ENCODE measurements around the gene RAI1. TPM values are rescaled to one million over a fixed set of nuclear protein-coding genes. Genes with fewer than 3 reads are reported as not detected.

RAI1 gene
- total RNA-seq, 1 experiment from 2014 or later: 86.3 TPM

DNA sequence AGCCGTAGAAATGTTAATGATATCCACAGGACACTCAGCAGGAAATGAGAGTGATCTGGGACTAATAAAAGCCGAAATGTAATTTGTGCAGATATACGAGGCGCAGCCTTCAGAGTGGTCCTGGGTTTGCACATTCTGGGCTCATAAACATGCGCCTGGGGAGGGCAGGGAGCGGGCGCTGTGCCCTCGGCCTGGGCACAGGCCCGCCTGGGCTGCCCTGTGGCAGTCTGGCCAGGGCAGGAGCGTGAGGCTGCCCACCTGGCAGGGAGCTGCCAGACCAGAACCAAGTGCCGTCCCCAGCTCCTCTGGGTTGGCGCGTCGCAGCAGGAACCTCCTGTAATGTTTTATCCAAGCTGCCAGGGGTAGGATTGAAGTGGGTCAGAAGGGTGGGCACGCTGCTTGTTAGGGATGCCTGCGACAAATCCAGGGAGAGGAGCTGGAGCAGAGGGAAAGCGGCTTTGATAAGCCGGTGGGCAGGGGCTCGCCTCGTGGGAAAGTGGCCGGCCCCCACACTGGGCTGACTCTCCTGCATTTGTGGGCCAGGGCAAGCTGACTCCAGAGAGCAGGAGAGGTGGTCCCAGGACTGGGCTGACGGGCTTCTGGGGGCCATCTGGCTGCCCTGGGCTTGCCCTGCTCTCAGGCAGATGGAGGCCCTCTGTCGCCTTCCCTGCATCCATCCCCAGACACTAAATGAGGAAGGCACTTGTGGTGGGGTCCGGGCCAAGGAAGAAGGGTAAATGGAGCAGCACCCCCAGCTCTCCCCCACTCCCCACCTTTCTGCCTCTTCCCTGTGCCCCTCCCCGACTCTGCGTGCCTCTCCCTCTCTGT lies 109.6 kb downstream of the RAI1 start:
- Histone ChIP-seq H3K9me2 (ENCODE audit: insufficient read depth) (no peaks in the 10 kb centered on the region), H3K36me3 (ENCODE audit: low read depth) (no peaks in the 10 kb centered on the region), H3K9me3 (ENCODE audit: insufficient read depth, low read depth) (no peaks in the 10 kb centered on the region), H3K4me1 (replicated peaks; ENCODE audit: insufficient read depth) (peaks cover 7% of the 10 kb centered on the region), H4K20me1 (ENCODE audit: insufficient read depth) (peaks cover 93% of the 10 kb centered on the region), H3K27ac (no peak overlapping the region), H2AFZ (no peak overlapping the region), H3K4me3 (no peak overlapping the region), H3K27me3 (ENCODE audit: insufficient read depth, low read depth) (no peaks in the 10 kb centered on the region), H3K79me2 (ENCODE audit: low read depth) (peaks cover 15% of the 10 kb centered on the region; the same call in 1 of the 2 replicates), H3K4me2 (no peak overlapping the region), H3F3A (ENCODE audit: insufficient read depth, low read depth) (no peaks in the 10 kb centered on the region; the same call in 1 of the 2 replicates)
- intact Hi-C loops (cut with micrococcal nuclease; ENCODE audit: unreplicated experiment): no loop called here
- POLR2A ChIA-PET (ENCODE audit: unreplicated experiment): no interaction called here
- DNase-seq: no peak
- CTCF ChIA-PET: no interaction called here
- TF ChIP-seq, protein P1, sequence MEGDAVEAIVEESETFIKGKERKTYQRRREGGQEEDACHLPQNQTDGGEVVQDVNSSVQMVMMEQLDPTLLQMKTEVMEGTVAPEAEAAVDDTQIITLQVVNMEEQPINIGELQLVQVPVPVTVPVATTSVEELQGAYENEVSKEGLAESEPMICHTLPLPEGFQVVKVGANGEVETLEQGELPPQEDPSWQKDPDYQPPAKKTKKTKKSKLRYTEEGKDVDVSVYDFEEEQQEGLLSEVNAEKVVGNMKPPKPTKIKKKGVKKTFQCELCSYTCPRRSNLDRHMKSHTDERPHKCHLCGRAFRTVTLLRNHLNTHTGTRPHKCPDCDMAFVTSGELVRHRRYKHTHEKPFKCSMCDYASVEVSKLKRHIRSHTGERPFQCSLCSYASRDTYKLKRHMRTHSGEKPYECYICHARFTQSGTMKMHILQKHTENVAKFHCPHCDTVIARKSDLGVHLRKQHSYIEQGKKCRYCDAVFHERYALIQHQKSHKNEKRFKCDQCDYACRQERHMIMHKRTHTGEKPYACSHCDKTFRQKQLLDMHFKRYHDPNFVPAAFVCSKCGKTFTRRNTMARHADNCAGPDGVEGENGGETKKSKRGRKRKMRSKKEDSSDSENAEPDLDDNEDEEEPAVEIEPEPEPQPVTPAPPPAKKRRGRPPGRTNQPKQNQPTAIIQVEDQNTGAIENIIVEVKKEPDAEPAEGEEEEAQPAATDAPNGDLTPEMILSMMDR (conservative IDR thresholded peaks at IDR 0.05): no peak
- no peak for TF ChIP-seq EZH2 (IDR thresholded peaks at IDR 0.05; ENCODE audit: low read depth)
- BruUV-seq (replicated peaks): no TSS peak

DNA sequence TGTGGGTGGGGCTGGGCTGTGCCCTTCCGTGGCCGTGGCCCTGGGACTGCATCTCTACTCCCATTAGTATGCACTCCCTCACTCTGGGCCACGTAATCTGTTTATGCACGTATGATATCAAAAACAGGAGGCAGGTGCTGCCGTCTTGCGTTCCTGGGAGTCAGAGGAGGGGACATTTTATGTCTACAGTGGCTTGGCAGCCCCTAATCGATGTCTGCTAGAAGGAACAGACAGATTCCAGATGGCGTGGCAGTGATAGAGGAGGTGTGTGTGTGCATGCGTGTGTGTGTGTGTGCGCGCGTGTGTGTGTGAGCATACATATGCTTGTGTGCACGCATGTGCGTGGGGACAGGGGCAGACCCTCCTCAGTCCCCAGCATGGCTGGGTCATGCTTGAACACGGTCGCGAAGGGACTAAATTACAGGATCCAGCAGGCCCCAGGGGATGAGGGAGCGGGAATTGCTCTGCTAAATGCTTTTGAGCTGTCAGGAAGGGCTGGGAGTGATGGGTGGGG lies 110.8 kb downstream of the RAI1 start:
- H4K20me1 ChIP-seq (ENCODE audit: insufficient read depth): peaks cover 92% of the 10 kb centered on the region
- DNase-seq: no peak
- no peak overlapping the region for H2AFZ ChIP-seq
- no peaks in the 10 kb centered on the region for H3K9me2 ChIP-seq (ENCODE audit: insufficient read depth)
- peaks cover 5% of the 10 kb centered on the region; the same call in 1 of the 2 replicates for H3K79me2 ChIP-seq (ENCODE audit: low read depth)
- H3K4me3 ChIP-seq: no peak overlapping the region
- no peak overlapping the region for H3K4me2 ChIP-seq
- BruUV-seq (replicated peaks): no TSS peak
- no peaks in the 10 kb centered on the region for H3K9me3 ChIP-seq (ENCODE audit: insufficient read depth, low read depth)
- H3K27ac ChIP-seq: no peak overlapping the region
- H3K4me1 ChIP-seq (replicated peaks; ENCODE audit: insufficient read depth): no peaks in the 10 kb centered on the region
- POLR2A ChIA-PET (ENCODE audit: unreplicated experiment): no interaction called here
- H3F3A ChIP-seq (ENCODE audit: insufficient read depth, low read depth): no peaks in the 10 kb centered on the region; the same call in 1 of the 2 replicates
- H3K27me3 ChIP-seq (ENCODE audit: insufficient read depth, low read depth): no peaks in the 10 kb centered on the region
- intact Hi-C loops (cut with micrococcal nuclease; ENCODE audit: unreplicated experiment): no loop called here
- 0 out of 2 replicates have a peak, but pooled peaks cover 4% of the 10 kb centered on the region for H3K36me3 ChIP-seq (ENCODE audit: low read depth)
- CTCF ChIA-PET: no interaction called here
- TF ChIP-seq, protein P1 (conservative IDR thresholded peaks at IDR 0.05): no peak
- no peak for TF ChIP-seq EZH2 (IDR thresholded peaks at IDR 0.05; ENCODE audit: low read depth)

DNA sequence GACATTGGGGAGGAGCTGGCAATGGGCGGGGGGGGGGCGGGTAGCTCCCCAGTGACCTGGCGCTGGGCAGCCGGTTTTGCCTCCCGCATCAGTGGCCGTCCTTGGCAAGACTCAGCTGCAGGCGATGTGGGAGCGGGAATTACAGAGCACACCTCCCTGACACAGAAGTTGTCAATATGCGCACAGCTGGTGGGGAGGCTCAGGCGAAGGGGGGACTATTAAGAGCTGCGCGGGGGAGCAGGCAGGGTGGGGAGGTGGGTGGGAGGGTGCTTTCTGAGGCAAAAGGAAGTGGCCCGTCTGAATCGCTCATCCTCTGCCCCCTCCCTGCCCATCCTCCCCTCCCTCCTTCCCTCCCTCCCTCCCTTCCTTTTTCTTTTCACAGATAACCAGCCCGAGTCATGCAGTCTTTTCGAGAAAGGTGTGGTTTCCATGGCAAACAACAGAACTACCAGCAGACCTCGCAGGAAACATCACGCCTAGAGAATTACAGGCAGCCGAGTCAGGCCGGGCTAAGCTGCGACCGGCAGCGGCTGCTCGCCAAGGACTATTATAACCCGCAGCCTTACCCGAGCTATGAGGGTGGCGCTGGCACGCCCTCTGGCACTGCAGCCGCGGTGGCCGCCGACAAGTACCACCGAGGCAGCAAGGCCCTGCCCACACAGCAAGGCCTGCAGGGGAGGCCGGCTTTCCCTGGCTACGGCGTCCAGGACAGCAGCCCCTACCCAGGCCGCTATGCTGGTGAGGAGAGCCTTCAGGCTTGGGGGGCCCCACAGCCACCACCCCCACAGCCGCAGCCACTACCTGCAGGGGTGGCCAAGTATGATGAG lies 111.5 kb downstream of the RAI1 start:
- Histone ChIP-seq H3K4me2 (no peak overlapping the region), H4K20me1 (ENCODE audit: insufficient read depth) (peaks cover 92% of the 10 kb centered on the region), H3K27ac (no peak overlapping the region), H3K36me3 (ENCODE audit: low read depth) (0 out of 2 replicates have a peak, but pooled peaks cover 4% of the 10 kb centered on the region), H3F3A (ENCODE audit: insufficient read depth, low read depth) (no peaks in the 10 kb centered on the region), H3K27me3 (ENCODE audit: insufficient read depth, low read depth) (no peaks in the 10 kb centered on the region), H2AFZ (no peak overlapping the region), H3K9me3 (ENCODE audit: insufficient read depth, low read depth) (no peaks in the 10 kb centered on the region), H3K79me2 (ENCODE audit: low read depth) (no peaks in the 10 kb centered on the region; the same call in 1 of the 2 replicates), H3K9me2 (ENCODE audit: insufficient read depth) (no peaks in the 10 kb centered on the region), H3K4me1 (replicated peaks; ENCODE audit: insufficient read depth) (no peaks in the 10 kb centered on the region), H3K4me3 (no peak overlapping the region)
- ChIA-PET POLR2A (ENCODE audit: unreplicated experiment) (interaction anchor here (0.6 kb wide), 1 partner anchor 102 kb away, joined by 5 read pairs; no protein-coding TSS in a partner anchor), CTCF (no interaction called here)
- no peak for TF ChIP-seq EZH2 (IDR thresholded peaks at IDR 0.05; ENCODE audit: low read depth)
- TF ChIP-seq, protein P1 (conservative IDR thresholded peaks at IDR 0.05): no peak
- no TSS peak for BruUV-seq (replicated peaks)
- no peak for DNase-seq
- intact Hi-C loops (cut with micrococcal nuclease; ENCODE audit: unreplicated experiment): no loop called here

Measured in PC-9 (cell line).